Endodermal cell (in vitro differentiated cells): ENCODE data around the gene FAM13B. TPM values are rescaled to one million over a fixed set of nuclear protein-coding genes. Genes with fewer than 3 reads are reported as not detected.

Experiments
- DNase-seq: peaks from one replicate; pipeline ENCODE4 v3.0.0-alpha.2; 2017
- H3K27ac ChIP-seq: 2 replicates; pipeline ENCODE4 v1.5.1; 2013; ENCODE audit warnings: mild to moderate bottlenecking, low read depth, low read length, moderate library complexity
- H3K27me3 ChIP-seq: 2 replicates; pipeline ENCODE4 v1.6.1; 2013; ENCODE audit warnings: mild to moderate bottlenecking, low read length, moderate library complexity; ENCODE audit not compliant: insufficient read depth, control insufficient read depth, poor library complexity, severe bottlenecking
- H3K36me3 ChIP-seq: 2 replicates; pipeline ENCODE4 v1.7.0; 2013; ENCODE audit warnings: mild to moderate bottlenecking, low read length, moderate library complexity; ENCODE audit not compliant: control insufficient read depth, insufficient read depth
- H3K4me1 ChIP-seq: one replicate; pipeline ENCODE4 v1.7.0; 2013; ENCODE audit warnings: low read length; ENCODE audit not compliant: control insufficient read depth, insufficient read depth
- H3K4me3 ChIP-seq: 2 replicates; pipeline ENCODE4 v1.5.1; 2013; ENCODE audit warnings: mild to moderate bottlenecking, low read length, moderate library complexity
- H3K9ac ChIP-seq: 2 replicates; pipeline ENCODE4 v1.6.1; 2013; ENCODE audit warnings: mild to moderate bottlenecking, low read length, moderate library complexity; ENCODE audit not compliant: poor library complexity, severe bottlenecking; ENCODE audit errors: extremely low read depth
- H3K9me3 ChIP-seq: 2 replicates; pipeline ENCODE4 v1.6.1; 2013; ENCODE audit warnings: mild to moderate bottlenecking, low read length, moderate library complexity; ENCODE audit not compliant: control insufficient read depth
- H3K27ac Mint-ChIP-seq: 2 replicates; pipeline ENCODE4 v1.8.0; 2020; ENCODE audit warnings: mixed read lengths
- H3K27me3 Mint-ChIP-seq: 2 replicates; pipeline ENCODE4 v1.8.0; 2021; ENCODE audit warnings: mild to moderate bottlenecking, mixed read lengths; ENCODE audit not compliant: insufficient read depth
- H3K36me3 Mint-ChIP-seq: 2 replicates; pipeline ENCODE4 v1.8.0; 2020; ENCODE audit warnings: low read depth, mixed read lengths
- H3K4me1 Mint-ChIP-seq: 2 replicates; pipeline ENCODE4 v1.8.0; 2020; ENCODE audit warnings: mixed read lengths
- H3K4me3 Mint-ChIP-seq: 2 replicates; pipeline ENCODE4 v1.8.0; 2020; ENCODE audit warnings: mild to moderate bottlenecking, moderate library complexity, mixed read lengths
- H3K9me3 Mint-ChIP-seq: 2 replicates; pipeline ENCODE4 v1.8.0; 2020; ENCODE audit warnings: mild to moderate bottlenecking, mixed read lengths
- WGBS, 2 experiments: methylation state at CpG; one replicate each; pipeline versions ENCODE4 v1.1.5 to v1.1.7; 2013; ENCODE audit warnings: missing lambda C conversion rate in 2 of 2, mixed read lengths in 1 of 2; ENCODE audit not compliant: insufficient coverage in 1 of 2, insufficient read length in 1 of 2; 5-methylcytosine and 5-hydroxymethylcytosine counted together
- total RNA-seq, 2 donors: library from RNA; stranded (reverse); fragmentation: NEBNext Ultra II Directional in 1 of 2; extraction: Animal tissue kit (Norgen Biotek cat#: 25700) in 1 of 2; gene quantifications; 2 replicates in 1 of 2; 3 replicates in 1 of 2; pipeline ENCODE4 v1.2.1, GENCODE V29; 2021
- TF ChIP-seq, protein P1 (sequence below): fragments of 200-600 bp; sonication (generic); conservative IDR thresholded peaks from 2 replicates; pipeline ENCODE4 v1.5.0; 2021; ENCODE audit warnings: antibody characterized with exemption, mild to moderate bottlenecking

FAM13B gene
- total RNA-seq, 2 donors from 2014 or later = 22.9 to 28.7 TPM

GRCh38 chr5:138011991-138012390 is 20.9 kb downstream of the FAM13B start:
- H3K27ac Mint-ChIP-seq = no peak overlapping the region
- TF ChIP-seq, protein P1, sequence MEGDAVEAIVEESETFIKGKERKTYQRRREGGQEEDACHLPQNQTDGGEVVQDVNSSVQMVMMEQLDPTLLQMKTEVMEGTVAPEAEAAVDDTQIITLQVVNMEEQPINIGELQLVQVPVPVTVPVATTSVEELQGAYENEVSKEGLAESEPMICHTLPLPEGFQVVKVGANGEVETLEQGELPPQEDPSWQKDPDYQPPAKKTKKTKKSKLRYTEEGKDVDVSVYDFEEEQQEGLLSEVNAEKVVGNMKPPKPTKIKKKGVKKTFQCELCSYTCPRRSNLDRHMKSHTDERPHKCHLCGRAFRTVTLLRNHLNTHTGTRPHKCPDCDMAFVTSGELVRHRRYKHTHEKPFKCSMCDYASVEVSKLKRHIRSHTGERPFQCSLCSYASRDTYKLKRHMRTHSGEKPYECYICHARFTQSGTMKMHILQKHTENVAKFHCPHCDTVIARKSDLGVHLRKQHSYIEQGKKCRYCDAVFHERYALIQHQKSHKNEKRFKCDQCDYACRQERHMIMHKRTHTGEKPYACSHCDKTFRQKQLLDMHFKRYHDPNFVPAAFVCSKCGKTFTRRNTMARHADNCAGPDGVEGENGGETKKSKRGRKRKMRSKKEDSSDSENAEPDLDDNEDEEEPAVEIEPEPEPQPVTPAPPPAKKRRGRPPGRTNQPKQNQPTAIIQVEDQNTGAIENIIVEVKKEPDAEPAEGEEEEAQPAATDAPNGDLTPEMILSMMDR = no peak
- H3K4me3 Mint-ChIP-seq = no peak overlapping the region
- H3K27me3 Mint-ChIP-seq = no peaks in the 10 kb centered on the region
- Histone ChIP-seq H3K9ac (no peak overlapping the region), H3K9me3 (no peaks in the 10 kb centered on the region), H3K4me3 (no peak overlapping the region), H3K27ac (no peak overlapping the region), H3K4me1 (no peaks in the 10 kb centered on the region), H3K36me3 (peaks cover 85% of the 10 kb centered on the region), H3K27me3 (no peaks in the 10 kb centered on the region)
- peaks cover 75% of the 10 kb centered on the region for H3K36me3 Mint-ChIP-seq
- no peaks in the 10 kb centered on the region for H3K4me1 Mint-ChIP-seq
- DNase-seq = no peak
- H3K9me3 Mint-ChIP-seq = no peaks in the 10 kb centered on the region

GRCh38 chr5:138000102-138000723 is 32.7 kb downstream of the FAM13B start:
- Histone ChIP-seq H3K9ac (no peak overlapping the region), H3K27me3 (no peaks in the 10 kb centered on the region)
- 96 to 100% methylated on average over 3 to 6 of the region's 6 CpGs for WGBS, 2 experiments

DNA sequence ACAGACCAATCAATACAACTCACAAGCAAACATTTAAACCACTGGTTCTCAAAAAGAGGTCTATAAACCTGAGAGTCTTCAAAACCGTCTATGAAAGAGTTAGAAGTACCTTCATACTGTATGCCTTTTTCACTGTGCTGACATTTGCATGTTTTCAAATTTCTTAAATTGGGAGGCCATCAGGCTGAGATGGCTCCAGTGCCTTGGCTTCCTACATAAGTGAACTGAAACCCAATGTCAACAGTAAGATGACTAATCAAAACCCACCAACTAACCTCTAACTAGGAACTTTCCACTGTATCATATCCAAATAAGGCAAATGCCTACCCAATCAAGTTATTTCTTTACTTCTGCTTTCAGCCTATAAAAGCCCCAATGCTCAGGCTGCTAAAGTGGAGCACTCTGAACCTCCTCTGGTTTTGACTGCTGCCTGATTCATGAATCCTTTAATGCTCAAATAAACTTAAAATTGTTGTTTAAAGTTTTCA is 35.1 kb downstream of the FAM13B start:
- Mint-ChIP-seq H3K9me3 (peaks cover 5% of the 10 kb centered on the region), H3K36me3 (peaks cover 34% of the 10 kb centered on the region), H3K4me3 (no peak overlapping the region), H3K4me1 (no peaks in the 10 kb centered on the region), H3K27ac (no peak overlapping the region), H3K27me3 (no peaks in the 10 kb centered on the region)
- no peak overlapping the region for H3K4me3 ChIP-seq
- 93 to 100% methylated on average over 1 of the region's 1 CpG for WGBS, 2 experiments
- H3K27me3 ChIP-seq = no peaks in the 10 kb centered on the region
- TF ChIP-seq, protein P1 = no peak
- no peak overlapping the region for H3K9ac ChIP-seq
- DNase-seq = no peak
- H3K9me3 ChIP-seq = no peaks in the 10 kb centered on the region
- no peaks in the 10 kb centered on the region for H3K4me1 ChIP-seq
- no peak overlapping the region for H3K27ac ChIP-seq
- H3K36me3 ChIP-seq = peaks cover 46% of the 10 kb centered on the region

More at GRCh38 chr5:138000102-138000723, 32.7 kb downstream of the FAM13B start:
- peaks cover 5% of the 10 kb centered on the region for H3K9me3 Mint-ChIP-seq
- TF ChIP-seq, protein P1 = no peak
- H3K4me1 Mint-ChIP-seq = no peaks in the 10 kb centered on the region
- no peak for DNase-seq
- H3K4me3 Mint-ChIP-seq = no peak overlapping the region
- no peaks in the 10 kb centered on the region for H3K27me3 Mint-ChIP-seq
- H3K36me3 ChIP-seq = peaks cover 55% of the 10 kb centered on the region
- H3K4me3 ChIP-seq = no peak overlapping the region
- H3K27ac Mint-ChIP-seq = no peak overlapping the region
- no peaks in the 10 kb centered on the region for H3K4me1 ChIP-seq
- no peaks in the 10 kb centered on the region for H3K9me3 ChIP-seq
- H3K27ac ChIP-seq = no peak overlapping the region
- H3K36me3 Mint-ChIP-seq = peaks cover 44% of the 10 kb centered on the region
